Duodenal mucosa (tissue), 2 donors: ENCODE data around the gene SLC7A1.

Experiments
- H3K27ac ChIP-seq: one replicate; pipeline ENCODE4 v1.7.0; 2013; ENCODE audit warnings: low read depth, low read length
- H3K27me3 ChIP-seq, 2 donors: one replicate each; pipeline ENCODE4 v1.7.0; 2013; ENCODE audit warnings: low read length in 2 of 2, control low read depth in 1 of 2; ENCODE audit not compliant: insufficient read depth in 2 of 2, control insufficient read depth in 1 of 2
- H3K36me3 ChIP-seq, 2 donors: one replicate each; pipeline ENCODE4 v1.7.0; 2013; ENCODE audit warnings: low read length in 2 of 2, control low read depth in 1 of 2; ENCODE audit not compliant: insufficient read depth in 2 of 2, control insufficient read depth in 1 of 2
- H3K4me1 ChIP-seq, 2 donors: one replicate each; pipeline ENCODE4 v1.7.0; 2013; ENCODE audit warnings: low read length in 2 of 2, control low read depth in 1 of 2; ENCODE audit not compliant: insufficient read depth in 2 of 2, control insufficient read depth in 1 of 2
- H3K4me3 ChIP-seq, 2 donors: one replicate each; pipeline ENCODE4 v1.7.0; 2013; ENCODE audit warnings: low read length in 2 of 2, low read depth in 1 of 2
- H3K9ac ChIP-seq, 2 donors: one replicate each; pipeline ENCODE4 v1.7.0; 2013; ENCODE audit warnings: low read length in 2 of 2, low read depth in 1 of 2
- H3K9me3 ChIP-seq, 2 donors: one replicate each; pipeline ENCODE4 v1.7.0; 2013; ENCODE audit warnings: low read length in 2 of 2, control low read depth in 1 of 2; ENCODE audit not compliant: control insufficient read depth in 1 of 2

The SLC7A1 gene

GRCh38 chr13:29535663-29536655 lies 59.5 kb downstream of the SLC7A1 start:
- H3K9me3 ChIP-seq, result no peaks in the 10 kb centered on the region
- peaks cover 0 to 34% of the 10 kb centered on the region in 2 donors for H3K36me3 ChIP-seq
- H3K9ac ChIP-seq, result no peak overlapping the region
- H3K4me1 ChIP-seq, result peaks cover 28 to 41% of the 10 kb centered on the region in 2 donors
- no peaks in the 10 kb centered on the region for H3K27me3 ChIP-seq
- H3K4me3 ChIP-seq, result peak overlapping the region in 1 of 2 donors; percentile 25
- no peak overlapping the region for H3K27ac ChIP-seq

GRCh38 chr13:29534083-29534482 lies 61.4 kb downstream of the SLC7A1 start:
- Histone ChIP-seq H3K27me3 (no peaks in the 10 kb centered on the region), H3K9me3 (no peaks in the 10 kb centered on the region), H3K4me3 (no peak overlapping the region), H3K36me3 (peaks cover 12 to 36% of the 10 kb centered on the region in 2 donors), H3K4me1 (peaks cover 27 to 36% of the 10 kb centered on the region in 2 donors), H3K9ac (no peak overlapping the region), H3K27ac (no peak overlapping the region)

- Histone ChIP-seq H3K9ac (no peak overlapping the region), H3K9me3 (no peaks in the 10 kb centered on the region), H3K27me3 (no peaks in the 10 kb centered on the region), H3K4me1 (peaks cover 14 to 23% of the 10 kb centered on the region in 2 donors), H3K4me3 (no peak overlapping the region), H3K27ac (no peak overlapping the region), H3K36me3 (peaks cover 23 to 49% of the 10 kb centered on the region in 2 donors)
These were observed 62.7 kb downstream of the SLC7A1 start for GRCh38 chr13:29532821-29533220.

GRCh38 chr13:29532116-29532515 lies 63.4 kb downstream of the SLC7A1 start:
- no peak overlapping the region for H3K9ac ChIP-seq
- peaks cover 10 to 17% of the 10 kb centered on the region in 2 donors for H3K4me1 ChIP-seq
- H3K36me3 ChIP-seq, result peaks cover 23 to 56% of the 10 kb centered on the region in 2 donors
- no peak overlapping the region for H3K4me3 ChIP-seq
- no peak overlapping the region for H3K27ac ChIP-seq
- no peaks in the 10 kb centered on the region for H3K9me3 ChIP-seq
- H3K27me3 ChIP-seq, result no peaks in the 10 kb centered on the region

GRCh38 chr13:29530901-29531300 lies 64.6 kb downstream of the SLC7A1 start:
- Histone ChIP-seq H3K27me3 (no peaks in the 10 kb centered on the region), H3K9ac (no peak overlapping the region), H3K9me3 (no peaks in the 10 kb centered on the region), H3K36me3 (peaks cover 23 to 63% of the 10 kb centered on the region in 2 donors), H3K4me3 (no peak overlapping the region), H3K4me1 (peaks cover 4 to 6% of the 10 kb centered on the region in 2 donors), H3K27ac (no peak overlapping the region)

GRCh38 chr13:29529754-29530153 lies 65.7 kb downstream of the SLC7A1 start:
- Histone ChIP-seq H3K4me1 (no peaks in the 10 kb centered on the region), H3K9ac (no peak overlapping the region), H3K27ac (no peak overlapping the region), H3K27me3 (no peaks in the 10 kb centered on the region), H3K36me3 (peaks cover 23 to 63% of the 10 kb centered on the region in 2 donors), H3K4me3 (no peak overlapping the region), H3K9me3 (no peaks in the 10 kb centered on the region)

GRCh38 chr13:29527916-29528315 lies 67.6 kb downstream of the SLC7A1 start:
- no peak overlapping the region for H3K9ac ChIP-seq
- peaks cover 23 to 65% of the 10 kb centered on the region in 2 donors for H3K36me3 ChIP-seq
- no peaks in the 10 kb centered on the region for H3K27me3 ChIP-seq

GRCh38 chr13:29527511-29527910 lies 68.0 kb downstream of the SLC7A1 start:
- no peak overlapping the region for H3K9ac ChIP-seq
- H3K27me3 ChIP-seq, result no peaks in the 10 kb centered on the region
- H3K36me3 ChIP-seq, result peaks cover 23 to 66% of the 10 kb centered on the region in 2 donors
- H3K4me3 ChIP-seq, result no peak overlapping the region
- H3K27ac ChIP-seq, result no peak overlapping the region
- no peaks in the 10 kb centered on the region for H3K4me1 ChIP-seq
- H3K9me3 ChIP-seq, result no peaks in the 10 kb centered on the region

More at GRCh38 chr13:29527916-29528315, 67.6 kb downstream of the SLC7A1 start:
- no peaks in the 10 kb centered on the region for H3K4me1 ChIP-seq
- H3K9me3 ChIP-seq, result no peaks in the 10 kb centered on the region
- H3K27ac ChIP-seq, result no peak overlapping the region
- H3K4me3 ChIP-seq, result no peak overlapping the region

- Histone ChIP-seq H3K36me3 (peaks cover 23 to 66% of the 10 kb centered on the region in 2 donors), H3K4me3 (no peak overlapping the region), H3K9me3 (no peaks in the 10 kb centered on the region), H3K4me1 (no peaks in the 10 kb centered on the region), H3K27me3 (no peaks in the 10 kb centered on the region), H3K9ac (no peak overlapping the region), H3K27ac (no peak overlapping the region)
These were observed 68.7 kb downstream of the SLC7A1 start for GRCh38 chr13:29526741-29527140.

- no peak overlapping the region for H3K9ac ChIP-seq
- H3K27ac ChIP-seq, result no peak overlapping the region
- no peak overlapping the region for H3K4me3 ChIP-seq
- no peaks in the 10 kb centered on the region for H3K4me1 ChIP-seq
- peaks cover 23 to 70% of the 10 kb centered on the region in 2 donors for H3K36me3 ChIP-seq
- H3K9me3 ChIP-seq, result no peaks in the 10 kb centered on the region
- H3K27me3 ChIP-seq, result no peaks in the 10 kb centered on the region
These were observed 69.7 kb downstream of the SLC7A1 start for GRCh38 chr13:29525757-29526156.
